Measurements from ENCODE around the gene FGG. TPM values are rescaled to one million over a fixed set of nuclear protein-coding genes. Genes with fewer than 3 reads are reported as not detected.
"Not testable (repeated sequence)": the region's sequence is repeated elsewhere in the genome, so short reads cannot be mapped to it uniquely, and the experiment has no call there.

The FGG gene
- total and polyA plus RNA-seq, 4 donors = 0.87 to 2.0 TPM; not detected in 2

GRCh38 chr4:154606728-154607723 lies 5.4 kb downstream of the FGG start:
- Histone ChIP-seq H3K27ac (ENCODE audit: low read depth in 1 of 2, low read length in 2 of 2) (no peak overlapping the region), H3K4me1 (ENCODE audit: control insufficient read depth in 1 of 2, insufficient read depth in 2 of 2, low read length in 2 of 2) (no peaks in the 10 kb centered on the region), H3K27me3 (ENCODE audit: control insufficient read depth in 1 of 2, insufficient read depth in 2 of 2, low read length in 1 of 2) (no peaks in the 10 kb centered on the region), H3K9me3 (ENCODE audit: control insufficient read depth, low read length) (no peaks in the 10 kb centered on the region), H3K36me3 (ENCODE audit: control insufficient read depth in 1 of 2, insufficient read depth in 2 of 2, low read length in 1 of 2) (no peaks in the 10 kb centered on the region), H3K4me3 (ENCODE audit: low read length in 2 of 2) (no peak overlapping the region)
- intact Hi-C loops (cut with DNase I) = no loop called here
- 92 to 95% methylated on average over 6 of the region's 6 CpGs for WGBS, 2 donors
- ATAC-seq (ENCODE audit: low FRiP score) (no peak), DNase-seq (no peak)

DNA sequence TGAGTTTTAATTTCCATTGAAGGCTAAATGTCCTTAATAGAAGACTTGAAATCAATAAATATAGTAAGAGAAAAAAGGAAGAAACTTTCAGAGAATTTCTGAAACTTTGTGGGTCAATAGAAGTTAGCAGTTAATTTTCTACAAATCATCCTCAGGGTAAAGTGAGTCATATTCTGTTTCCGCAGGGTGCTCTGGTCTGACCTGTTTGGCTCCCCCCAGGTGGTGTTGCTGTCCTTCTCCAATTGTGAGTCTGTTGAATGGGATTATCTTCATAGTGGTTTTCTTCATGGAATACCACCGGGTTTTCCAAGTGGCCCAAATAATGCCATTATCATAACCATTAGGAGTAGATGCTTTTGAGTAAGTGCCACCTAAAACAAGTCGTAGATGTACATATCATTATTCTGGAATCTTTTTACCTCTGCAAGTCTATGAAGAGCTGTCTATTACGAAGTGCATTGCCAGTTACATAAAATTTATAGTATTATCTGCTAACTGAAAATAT lies 7.7 kb downstream of the FGG start:
- Histone ChIP-seq H3K27me3 (ENCODE audit: control insufficient read depth in 1 of 2, insufficient read depth in 2 of 2, low read length in 1 of 2) (no peaks in the 10 kb centered on the region), H3K4me3 (ENCODE audit: low read length in 2 of 2) (no peak overlapping the region), H3K27ac (ENCODE audit: low read depth in 1 of 2, low read length in 2 of 2) (no peak overlapping the region), H3K4me1 (ENCODE audit: control insufficient read depth in 1 of 2, insufficient read depth in 2 of 2, low read length in 2 of 2) (no peaks in the 10 kb centered on the region), H3K36me3 (ENCODE audit: control insufficient read depth in 1 of 2, insufficient read depth in 2 of 2, low read length in 1 of 2) (no peaks in the 10 kb centered on the region), H3K9me3 (ENCODE audit: control insufficient read depth, low read length) (no peaks in the 10 kb centered on the region)
- ATAC-seq (ENCODE audit: low FRiP score) (no peak), DNase-seq (no peak)
- 74 to 76% methylated on average over 4 of the region's 4 CpGs for WGBS, 2 donors
- intact Hi-C loops (cut with DNase I) = no loop called here

- H3K27ac ChIP-seq (ENCODE audit: low read depth in 1 of 2, low read length in 2 of 2) = no peak overlapping the region
- no peaks in the 10 kb centered on the region for H3K27me3 ChIP-seq (ENCODE audit: control insufficient read depth in 1 of 2, insufficient read depth in 2 of 2, low read length in 1 of 2)
- 91 to 92% methylated on average over 6 of the region's 6 CpGs for WGBS, 2 donors
- DNase-seq = no peak
- no peaks in the 10 kb centered on the region for H3K9me3 ChIP-seq (ENCODE audit: control insufficient read depth, low read length)
- intact Hi-C loops (cut with DNase I) = no loop called here
- H3K4me3 ChIP-seq (ENCODE audit: low read length in 2 of 2) = no peak overlapping the region
- ATAC-seq (ENCODE audit: low FRiP score) = no peak
- no peaks in the 10 kb centered on the region for H3K4me1 ChIP-seq (ENCODE audit: control insufficient read depth in 1 of 2, insufficient read depth in 2 of 2, low read length in 2 of 2)
- H3K36me3 ChIP-seq (ENCODE audit: control insufficient read depth in 1 of 2, insufficient read depth in 2 of 2, low read length in 1 of 2) = no peaks in the 10 kb centered on the region
Measured at GRCh38 chr4:154603033-154603943, 9.2 kb downstream of the FGG start.

DNA sequence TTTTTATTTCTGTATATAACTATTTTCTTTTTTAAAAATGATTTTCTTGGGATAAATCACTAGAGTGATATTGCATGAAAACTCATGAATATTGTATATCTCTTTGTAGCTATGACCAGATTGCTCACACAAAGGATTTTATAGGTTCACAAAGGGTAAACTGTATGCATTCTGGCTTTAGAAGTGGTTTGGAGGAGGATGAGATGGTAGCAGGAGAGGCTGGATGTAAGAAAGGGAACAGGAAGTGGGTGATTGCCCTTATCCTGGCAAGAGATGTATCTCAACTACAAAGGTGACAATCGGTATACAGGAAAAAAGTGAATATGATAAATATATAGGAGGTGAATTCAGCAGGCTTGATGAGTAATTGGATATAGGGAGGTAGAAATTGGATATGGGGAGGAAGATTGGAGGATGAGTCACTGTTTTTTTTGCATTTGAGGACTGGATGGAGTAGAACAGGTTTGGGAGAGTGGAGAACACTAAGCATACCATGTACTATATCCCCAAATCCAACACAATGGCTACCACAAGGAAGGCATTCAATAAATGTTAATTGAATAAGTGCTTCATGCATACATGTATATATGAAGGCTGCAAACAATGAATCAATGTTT lies 9.9 kb downstream of the FGG start:
- Histone ChIP-seq H3K27ac (ENCODE audit: low read depth in 1 of 2, low read length in 2 of 2) (no peak overlapping the region), H3K4me3 (ENCODE audit: low read length in 2 of 2) (no peak overlapping the region), H3K4me1 (ENCODE audit: control insufficient read depth in 1 of 2, insufficient read depth in 2 of 2, low read length in 2 of 2) (no peaks in the 10 kb centered on the region), H3K27me3 (ENCODE audit: control insufficient read depth in 1 of 2, insufficient read depth in 2 of 2, low read length in 1 of 2) (no peaks in the 10 kb centered on the region), H3K9me3 (ENCODE audit: control insufficient read depth, low read length) (no peaks in the 10 kb centered on the region), H3K36me3 (ENCODE audit: control insufficient read depth in 1 of 2, insufficient read depth in 2 of 2, low read length in 1 of 2) (no peaks in the 10 kb centered on the region)
- intact Hi-C loops (cut with DNase I) = no loop called here
- ATAC-seq (ENCODE audit: low FRiP score) (no peak), DNase-seq (no peak)
- 78 to 85% methylated on average over 1 of the region's 1 CpG for WGBS, 2 donors

GRCh38 chr4:154597798-154598774 lies 14.4 kb downstream of the FGG start:
- ATAC-seq (ENCODE audit: low FRiP score) (no peak), DNase-seq (no peak)
- Histone ChIP-seq H3K4me3 (ENCODE audit: low read length in 2 of 2) (no peak overlapping the region), H3K9me3 (ENCODE audit: control insufficient read depth, low read length) (no peaks in the 10 kb centered on the region), H3K27ac (ENCODE audit: low read depth in 1 of 2, low read length in 2 of 2) (no peak overlapping the region), H3K4me1 (ENCODE audit: control insufficient read depth in 1 of 2, insufficient read depth in 2 of 2, low read length in 2 of 2) (no peaks in the 10 kb centered on the region), H3K27me3 (ENCODE audit: control insufficient read depth in 1 of 2, insufficient read depth in 2 of 2, low read length in 1 of 2) (no peaks in the 10 kb centered on the region), H3K36me3 (ENCODE audit: control insufficient read depth in 1 of 2, insufficient read depth in 2 of 2, low read length in 1 of 2) (no peaks in the 10 kb centered on the region)
- 66 to 72% methylated on average over 7 of the region's 7 CpGs for WGBS, 2 donors
- intact Hi-C loops (cut with DNase I) = no loop called here

- intact Hi-C loops (cut with DNase I); H3K27me3 ChIP-seq (ENCODE audit: control insufficient read depth in 1 of 2, insufficient read depth in 2 of 2, low read length in 1 of 2); ATAC-seq (ENCODE audit: low FRiP score); H3K4me3 ChIP-seq (ENCODE audit: low read length in 2 of 2); H3K27ac ChIP-seq (ENCODE audit: low read depth in 1 of 2, low read length in 2 of 2); H3K9me3 ChIP-seq (ENCODE audit: control insufficient read depth, low read length); H3K36me3 ChIP-seq (ENCODE audit: control insufficient read depth in 1 of 2, insufficient read depth in 2 of 2, low read length in 1 of 2); H3K4me1 ChIP-seq (ENCODE audit: control insufficient read depth in 1 of 2, insufficient read depth in 2 of 2, low read length in 2 of 2): not testable (repeated sequence)
- 90 to 93% methylated on average over 11 of the region's 11 CpGs for WGBS, 2 donors
- DNase-seq = peak in 1 of 2 donors; percentile 27
Measured at GRCh38 chr4:154597281-154597680, 15.2 kb downstream of the FGG start.

GRCh38 chr4:154595807-154596206 lies 16.6 kb downstream of the FGG start:
- H3K27me3 ChIP-seq (ENCODE audit: control insufficient read depth in 1 of 2, insufficient read depth in 2 of 2, low read length in 1 of 2) = no peaks in the 10 kb centered on the region
- no peak for ATAC-seq (ENCODE audit: low FRiP score)
- intact Hi-C loops (cut with DNase I) = no loop called here
- no peak overlapping the region for H3K4me3 ChIP-seq (ENCODE audit: low read length in 2 of 2)
- H3K9me3 ChIP-seq (ENCODE audit: control insufficient read depth, low read length) = no peaks in the 10 kb centered on the region
- H3K27ac ChIP-seq (ENCODE audit: low read depth in 1 of 2, low read length in 2 of 2) = no peak overlapping the region
- no peaks in the 10 kb centered on the region for H3K4me1 ChIP-seq (ENCODE audit: control insufficient read depth in 1 of 2, insufficient read depth in 2 of 2, low read length in 2 of 2)
- no peaks in the 10 kb centered on the region for H3K36me3 ChIP-seq (ENCODE audit: control insufficient read depth in 1 of 2, insufficient read depth in 2 of 2, low read length in 1 of 2)
- DNase-seq = no peak

Data from aorta (tissue), 5 donors.